Body of pancreas (tissue), 4 donors: ENCODE data around the gene KCNAB3.

Experiments
- POLR2A ChIP-seq, 3 donors: fragments of 450-650 bp; IDR thresholded peaks; one replicate each; pipeline ENCODE4 v1.6.1; 2016; ENCODE audit warnings: antibody characterized with exemption in 3 of 3, mild to moderate bottlenecking in 2 of 3
- TF ChIP-seq, protein P1 (sequence below), 7 experiments: fragments of 450-650 bp in 4 of 7; fragments of 200-600 bp in 3 of 7; sonication (generic) in 3 of 7; IDR thresholded peaks; one replicate each; pipeline ENCODE4 v1.5.1; 2016 to 2019; ENCODE audit warnings: antibody characterized with exemption in 7 of 7

DNA sequence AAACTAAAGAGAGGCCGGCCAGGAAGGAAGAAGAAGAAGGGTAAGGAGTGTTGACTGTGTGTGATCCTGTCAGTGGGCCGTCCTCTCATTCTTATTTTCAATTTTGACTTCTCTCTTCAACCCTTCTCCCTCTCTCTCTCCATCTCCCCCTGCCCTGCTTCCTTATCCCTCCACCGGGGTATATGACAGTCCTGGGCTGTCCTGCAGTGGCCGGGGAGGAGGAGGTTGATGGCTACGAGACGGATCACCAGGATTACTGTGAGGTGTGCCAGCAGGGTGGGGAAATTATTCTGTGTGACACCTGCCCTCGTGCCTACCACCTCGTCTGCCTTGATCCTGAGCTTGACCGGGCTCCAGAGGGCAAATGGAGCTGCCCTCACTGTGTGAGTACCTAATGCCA, 35.4 kb downstream of the KCNAB3 start:
- no peak for TF ChIP-seq POLR2A (IDR thresholded peaks at IDR 0.05)
- TF ChIP-seq, protein P1, sequence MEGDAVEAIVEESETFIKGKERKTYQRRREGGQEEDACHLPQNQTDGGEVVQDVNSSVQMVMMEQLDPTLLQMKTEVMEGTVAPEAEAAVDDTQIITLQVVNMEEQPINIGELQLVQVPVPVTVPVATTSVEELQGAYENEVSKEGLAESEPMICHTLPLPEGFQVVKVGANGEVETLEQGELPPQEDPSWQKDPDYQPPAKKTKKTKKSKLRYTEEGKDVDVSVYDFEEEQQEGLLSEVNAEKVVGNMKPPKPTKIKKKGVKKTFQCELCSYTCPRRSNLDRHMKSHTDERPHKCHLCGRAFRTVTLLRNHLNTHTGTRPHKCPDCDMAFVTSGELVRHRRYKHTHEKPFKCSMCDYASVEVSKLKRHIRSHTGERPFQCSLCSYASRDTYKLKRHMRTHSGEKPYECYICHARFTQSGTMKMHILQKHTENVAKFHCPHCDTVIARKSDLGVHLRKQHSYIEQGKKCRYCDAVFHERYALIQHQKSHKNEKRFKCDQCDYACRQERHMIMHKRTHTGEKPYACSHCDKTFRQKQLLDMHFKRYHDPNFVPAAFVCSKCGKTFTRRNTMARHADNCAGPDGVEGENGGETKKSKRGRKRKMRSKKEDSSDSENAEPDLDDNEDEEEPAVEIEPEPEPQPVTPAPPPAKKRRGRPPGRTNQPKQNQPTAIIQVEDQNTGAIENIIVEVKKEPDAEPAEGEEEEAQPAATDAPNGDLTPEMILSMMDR (IDR thresholded peaks at IDR 0.05), result no peak
